IMR-90 (cell line): ENCODE measurements around the gene BEST1. TPM values are rescaled to one million over a fixed set of nuclear protein-coding genes. Genes with fewer than 3 reads are reported as not detected.

Experiments
- ATAC-seq: fragments of 200-7000 bp; cut with Tn5 transposase; 2 replicates; pipeline ENCODE4 v1.9.1; 2020; ENCODE audit warnings: low read depth, mild to moderate bottlenecking, moderate library complexity
- BruUV-seq: library from RNA; stranded (reverse); fragments of 400-500 nt; replicated peaks from 2 replicates; lab custom pipeline; 2021; lab: Mats Ljungman, UMichigan
- CTCF ChIA-PET: fragments of 300-600 bp; formaldehyde crosslinking; extraction: SDS; loops from one replicate; lab custom pipeline; 2021; ENCODE audit warnings: antibody characterized with exemption; lab: Yijun Ruan, JAX
- POLR2A ChIA-PET: fragments of 300-600 bp; sonication (Branson Sonifier 250); formaldehyde crosslinking; loops from one replicate; lab custom pipeline; 2022; ENCODE audit warnings: antibody characterized with exemption; ENCODE audit not compliant: unreplicated experiment; lab: Charles Lee
- DNase-seq: peaks from one replicate; pipeline ENCODE4 v3.0.0; 2013
- H2AFZ ChIP-seq: replicated peaks from 2 replicates; pipeline ENCODE3; 2013; ENCODE audit warnings: low read length, mild to moderate bottlenecking; ENCODE audit not compliant: poor library complexity
- H2AK5ac ChIP-seq: 2 replicates; pipeline ENCODE4 v1.6.1; 2013; ENCODE audit warnings: low read depth, low read length, inconsistent platforms
- H2AK9ac ChIP-seq: replicated peaks from 2 replicates; pipeline ENCODE3; 2013; ENCODE audit warnings: mild to moderate bottlenecking, low read depth, low read length, moderate library complexity; ENCODE audit not compliant: poor library complexity
- H2BK120ac ChIP-seq: 2 replicates; pipeline ENCODE4 v1.6.1; 2013; ENCODE audit warnings: low read depth, low read length, inconsistent platforms
- H2BK15ac ChIP-seq: 3 replicates; pipeline ENCODE4 v1.6.1; 2013; ENCODE audit warnings: low read depth, low read length, inconsistent platforms
- H2BK20ac ChIP-seq: 2 replicates; pipeline ENCODE4 v1.6.1; 2013; ENCODE audit warnings: low read depth, mild to moderate bottlenecking, inconsistent platforms, low read length, moderate library complexity
- H2BK5ac ChIP-seq: 2 replicates; pipeline ENCODE4 v1.6.1; 2013; ENCODE audit warnings: mild to moderate bottlenecking, low read depth, low read length, inconsistent platforms; ENCODE audit not compliant: poor library complexity, severe bottlenecking
- H3K14ac ChIP-seq: replicated peaks from 2 replicates; pipeline ENCODE4 v1.6.1; 2013; ENCODE audit warnings: low read depth, low read length, inconsistent platforms
- H3K18ac ChIP-seq: 2 replicates; pipeline ENCODE4 v1.6.1; 2013; ENCODE audit warnings: low read depth, low read length, control low read depth
- H3K23ac ChIP-seq: 2 replicates; pipeline ENCODE4 v1.6.1; 2013; ENCODE audit warnings: low read depth, low read length, inconsistent platforms
- H3K27ac ChIP-seq: 2 replicates; pipeline ENCODE4 v1.5.1; 2013; ENCODE audit warnings: mild to moderate bottlenecking, control low read depth, low read length; ENCODE audit not compliant: insufficient read depth
- H3K27me3 ChIP-seq: 2 replicates; pipeline ENCODE4 v1.6.1; 2013; ENCODE audit warnings: low read length; ENCODE audit not compliant: control insufficient read depth, insufficient read depth
- H3K36me3 ChIP-seq: 2 replicates; pipeline ENCODE4 v1.6.1; 2013; ENCODE audit warnings: low read length, mixed read lengths; ENCODE audit not compliant: control insufficient read depth, insufficient read depth
- H3K4ac ChIP-seq: 2 replicates; pipeline ENCODE4 v1.6.1; 2013; ENCODE audit warnings: low read depth, low read length, inconsistent platforms
- H3K4me1 ChIP-seq: 2 replicates; pipeline ENCODE4 v1.6.1; 2013; ENCODE audit warnings: low read length, mixed read lengths; ENCODE audit not compliant: control insufficient read depth, insufficient read depth
- H3K4me2 ChIP-seq: 2 replicates; pipeline ENCODE4 v1.6.1; 2013; ENCODE audit warnings: low read depth, mild to moderate bottlenecking, control low read depth, low read length, moderate library complexity
- H3K4me3 ChIP-seq: 2 replicates; pipeline ENCODE4 v1.5.1; 2013; ENCODE audit warnings: low read depth, mild to moderate bottlenecking, control low read depth, low read length, moderate library complexity; ENCODE audit not compliant: insufficient read depth
- H3K56ac ChIP-seq: 2 replicates; pipeline ENCODE4 v1.6.1; 2013; ENCODE audit warnings: low read length, inconsistent platforms; ENCODE audit not compliant: insufficient read depth; ENCODE audit errors: extremely low read depth
- H3K79me1 ChIP-seq, 2 experiments: 2 replicates each; pipeline ENCODE4 v1.6.1; 2013; ENCODE audit warnings: low read length in 2 of 2, inconsistent platforms in 1 of 2, low read depth in 1 of 2
- H3K9ac ChIP-seq: 2 replicates; pipeline ENCODE4 v1.6.1; 2013; ENCODE audit warnings: low read depth, low read length, control low read depth
- H3K9me1 ChIP-seq: 2 replicates; pipeline ENCODE4 v1.6.1; 2013; ENCODE audit warnings: low read length, inconsistent platforms; ENCODE audit not compliant: insufficient read depth
- H3K9me3 ChIP-seq: 2 replicates; pipeline ENCODE4 v1.6.1; 2013; ENCODE audit warnings: low read length; ENCODE audit not compliant: control insufficient read depth, insufficient read depth
- H4K20me1 ChIP-seq: 2 replicates; pipeline ENCODE4 v1.6.1; 2013; ENCODE audit warnings: low read length, inconsistent platforms; ENCODE audit not compliant: insufficient read depth
- H4K5ac ChIP-seq: 2 replicates; pipeline ENCODE4 v1.6.1; 2013; ENCODE audit warnings: mild to moderate bottlenecking, low read depth, low read length, control low read depth
- H4K8ac ChIP-seq, 2 experiments: 2 replicates each; pipeline ENCODE4 v1.6.1; 2013; ENCODE audit warnings: low read depth in 2 of 2, low read length in 2 of 2, control low read depth in 1 of 2, inconsistent platforms in 1 of 2
- H4K91ac ChIP-seq: 2 replicates; pipeline ENCODE4 v1.6.1; 2013; ENCODE audit warnings: low read depth, low read length, inconsistent platforms; ENCODE audit not compliant: insufficient read depth
- CTCF ChIP-seq: conservative IDR thresholded peaks from 2 replicates; pipeline ENCODE4 v1.5.1; 2012; ENCODE audit warnings: mild to moderate bottlenecking, low read depth, low read length, improper control_type of control experiment
- FOS ChIP-seq: fragments of 150-350 bp; IDR thresholded peaks from 2 replicates; pipeline ENCODE4 v1.6.1; 2016; ENCODE audit warnings: low read depth, low read length
- MAZ ChIP-seq: IDR thresholded peaks from 2 replicates; pipeline ENCODE4 v1.6.1; 2012; ENCODE audit warnings: low read depth, mild to moderate bottlenecking, low read length, improper control_type of control experiment, moderate library complexity, borderline replicate concordance
- POLR2A ChIP-seq: IDR thresholded peaks from 2 replicates; pipeline ENCODE4 v1.6.1; 2012; ENCODE audit warnings: mild to moderate bottlenecking, low read depth, low read length
- WGBS, 2 experiments: methylation state at CpG; one replicate each; pipeline versions ENCODE4 v1.1.5 to v1.1.7; 2013; ENCODE audit warnings: missing lambda C conversion rate in 2 of 2; ENCODE audit not compliant: insufficient read length in 1 of 2; ENCODE audit errors: extremely low coverage in 2 of 2; 5-methylcytosine and 5-hydroxymethylcytosine counted together
- dilution Hi-C: fragments of 300-500 bp; cut with HindIII; formaldehyde crosslinking; loops from one replicate; pipeline ENCODE4 v1.14.3; 2018; ENCODE audit warnings: low sequenced_read_pairs; ENCODE audit not compliant: unreplicated experiment
- in situ Hi-C: fragments of 300-500 bp; cut with MboI; formaldehyde crosslinking; loops from 3 replicates; pipeline ENCODE4 v1.14.3; 2019; ENCODE audit warnings: low sequenced_read_pairs, inconsistent platforms, mixed read lengths
- intact Hi-C: fragments of 100-400 bp; cut with micrococcal nuclease; formaldehyde crosslinking; loops from 2 replicates; pipeline ENCODE4 v1.10.0; 2022
- polyA plus RNA-seq, 3 experiments: library from polyadenylated mRNA; depleted of rRNA; stranded (reverse); fragments of >200 nt; gene quantifications; 2 replicates each; pipeline ENCODE4 v1.2.3, GENCODE V29; 2012; ENCODE audit warnings: low replicate concordance in 1 of 3
- total RNA-seq: library from RNA; depleted of rRNA; stranded (reverse); fragments of >200 nt; gene quantifications from 2 replicates; pipeline ENCODE4 v1.2.3, GENCODE V29; 2012
- TF ChIP-seq, protein P1 (sequence below): fragments of 150-350 bp; IDR thresholded peaks from 2 replicates; pipeline ENCODE4 v1.6.1; 2017; ENCODE audit warnings: mild to moderate bottlenecking, antibody characterized with exemption, low read length, low read depth

The BEST1 gene
- total and polyA plus RNA-seq, 2 of the 4 experiments (the other 2 are of a cell fraction), result 0.90 to 1.4 TPM

DNA sequence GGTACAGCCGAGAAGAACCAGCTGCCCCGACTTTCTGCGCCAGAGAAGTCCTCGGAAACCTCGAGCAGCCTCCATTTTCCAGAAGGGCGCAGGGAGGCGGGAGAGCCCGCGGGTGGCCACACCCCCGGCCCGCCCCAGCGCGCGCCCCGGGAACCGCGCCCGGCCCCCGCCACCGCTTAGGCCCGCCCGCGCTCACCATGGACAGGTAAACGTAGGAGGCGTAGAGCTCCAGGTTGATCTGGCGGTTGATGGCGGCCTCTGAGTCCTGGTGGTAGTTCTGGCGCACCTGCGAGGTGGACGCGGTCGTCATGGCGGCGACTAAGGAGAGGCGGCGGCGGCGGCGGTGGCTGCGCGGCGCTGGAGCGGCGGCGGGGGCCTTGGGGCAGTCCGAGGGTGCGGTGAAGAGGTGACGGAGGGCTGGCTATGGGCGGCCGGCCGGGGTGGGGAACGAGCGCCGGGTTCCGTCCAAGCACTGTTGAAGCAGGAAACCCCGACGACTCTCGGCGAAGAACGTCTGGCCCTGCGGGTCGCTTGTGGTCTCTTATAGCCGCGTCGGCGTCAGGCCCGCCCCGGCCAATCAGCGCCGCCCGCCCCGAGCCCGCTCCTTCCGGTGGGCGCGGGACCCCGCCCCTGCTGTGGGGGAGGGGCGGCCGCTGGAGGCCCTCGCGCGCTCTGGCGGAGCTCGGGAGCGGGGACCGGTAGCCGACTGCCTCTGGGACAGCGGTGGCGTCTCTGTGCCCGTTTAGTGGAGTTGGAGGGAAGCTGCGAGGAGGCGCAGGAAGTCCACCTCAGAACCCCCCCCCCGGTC lies 17.2 kb downstream of the BEST1 start, which contains the start of gene FTH1:
FTH1 (minus strand) TSS at position 519 of the 808 bp plus-strand sequence; CDS start at position 310, 209 bp downstream.
- Histone ChIP-seq H2AK9ac (peak within 1 kb of the TSS; percentile 99), H3K4me3 (peak within 1 kb of the TSS; percentile 93), H4K20me1 (peaks cover 50% of the 10 kb centered on the region), H2AK5ac (peak within 1 kb of the TSS; percentile 98), H3K4ac (peak within 1 kb of the TSS; percentile 99), H3K9me1 (peaks cover 27% of the 10 kb centered on the region), H2BK15ac (peak within 1 kb of the TSS; percentile 90; the same call in 2 of the 3 replicates), H3K23ac (peak within 1 kb of the TSS; percentile 100), H2BK20ac (peak within 1 kb of the TSS; percentile 88), H3K4me2 (peak within 1 kb of the TSS; percentile 90), H3K14ac (peak within 1 kb of the TSS; percentile 100), H3K4me1 (peaks cover 19% of the 10 kb centered on the region), H4K91ac (peak within 1 kb of the TSS; percentile 99), H3K27ac (peak within 1 kb of the TSS; percentile 96), H4K5ac (peak within 1 kb of the TSS; percentile 87), H3K79me1 (peaks cover 15 to 68% of the 10 kb centered on the region in 2 experiments), H2AFZ (peak within 1 kb of the TSS; percentile 89), H3K36me3 (peaks cover 31% of the 10 kb centered on the region), H3K18ac (peak within 1 kb of the TSS; percentile 85), H3K56ac (peak within 1 kb of the TSS; percentile 99), H3K9me3 (no peaks in the 10 kb centered on the region), H2BK120ac (peak within 1 kb of the TSS; percentile 93), H2BK5ac (peak within 1 kb of the TSS; percentile 82), H4K8ac (peak within 1 kb of the TSS; percentile 90 to 95), H3K9ac (peak within 1 kb of the TSS; percentile 98), H3K27me3 (no peaks in the 10 kb centered on the region)
- ChIA-PET POLR2A (interaction anchor here (0.5 to 1.4 kb wide), 3 partner anchors 12 to 142 kb away, joined by 4 to 8 read pairs (median 7); no protein-coding TSS in a partner anchor), CTCF (interaction anchor here (0.7 to 3.3 kb wide), 4 partner anchors 12 to 115 kb away, joined by 3 to 15 read pairs (median 4); no protein-coding TSS in a partner anchor)
- in situ Hi-C loops (loop anchor here (10.0 kb wide), 1 partner anchor 57 kb away; no protein-coding TSS in a partner anchor), dilution Hi-C loops (no loop called here), intact Hi-C loops (loop anchor here (1.0 to 2.0 kb wide), 4 partner anchors 58 to 170 kb away; no protein-coding TSS in a partner anchor)
- ATAC-seq (peak; percentile 70), DNase-seq (peak; percentile 88)
- no TSS peak for BruUV-seq
- TF ChIP-seq, protein P1, sequence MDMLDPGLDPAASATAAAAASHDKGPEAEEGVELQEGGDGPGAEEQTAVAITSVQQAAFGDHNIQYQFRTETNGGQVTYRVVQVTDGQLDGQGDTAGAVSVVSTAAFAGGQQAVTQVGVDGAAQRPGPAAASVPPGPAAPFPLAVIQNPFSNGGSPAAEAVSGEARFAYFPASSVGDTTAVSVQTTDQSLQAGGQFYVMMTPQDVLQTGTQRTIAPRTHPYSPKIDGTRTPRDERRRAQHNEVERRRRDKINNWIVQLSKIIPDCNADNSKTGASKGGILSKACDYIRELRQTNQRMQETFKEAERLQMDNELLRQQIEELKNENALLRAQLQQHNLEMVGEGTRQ, result 0 out of 2 replicates have a peak, but pooled peaks have one; percentile 13
- TF ChIP-seq MAZ (peak; percentile 97), CTCF (no peak), FOS (no peak), POLR2A (peak; percentile 98)
- 0% methylated on average over 11 of the region's 93 CpGs; no CpG with 5 or more reads in 1 of the 2 experiments for WGBS, 2 experiments
